Measurements from ENCODE around the gene PAN2. TPM values are rescaled to one million over a fixed set of nuclear protein-coding genes. Genes with fewer than 3 reads are reported as not detected.
"Not testable (repeated sequence)": the region's sequence is repeated elsewhere in the genome, so short reads cannot be mapped to it uniquely, and the experiment has no call there.

Gene PAN2
- total RNA-seq, 1 experiment from 2014 or later, result 15.6 TPM

DNA sequence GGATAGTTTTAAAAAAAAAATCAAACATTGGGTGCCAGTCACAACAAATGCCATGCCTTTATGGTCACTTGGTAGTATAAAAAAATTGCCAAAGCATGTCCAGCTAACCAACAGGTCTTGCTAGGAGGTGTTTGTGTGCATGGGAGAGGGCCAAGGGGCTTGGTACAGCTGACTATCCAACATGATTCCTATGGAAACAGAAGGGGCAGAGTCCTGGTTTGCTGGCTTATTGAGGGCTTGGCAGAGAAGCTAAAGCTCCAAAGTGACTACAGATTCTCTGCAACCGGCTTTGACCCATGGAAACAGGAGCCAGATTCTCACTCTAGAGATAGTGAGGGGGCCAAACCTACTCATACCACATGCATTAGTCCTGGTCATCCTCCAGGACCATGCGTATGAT, 61.3 kb downstream of the PAN2 start:
- not testable (repeated sequence) for DNase-seq (ENCODE audit: low spot score)

- peak; percentile 39 for DNase-seq (ENCODE audit: low spot score)
Observed at GRCh38 chr12:56271031-56271430, 62.8 kb downstream of the PAN2 start.

DNA sequence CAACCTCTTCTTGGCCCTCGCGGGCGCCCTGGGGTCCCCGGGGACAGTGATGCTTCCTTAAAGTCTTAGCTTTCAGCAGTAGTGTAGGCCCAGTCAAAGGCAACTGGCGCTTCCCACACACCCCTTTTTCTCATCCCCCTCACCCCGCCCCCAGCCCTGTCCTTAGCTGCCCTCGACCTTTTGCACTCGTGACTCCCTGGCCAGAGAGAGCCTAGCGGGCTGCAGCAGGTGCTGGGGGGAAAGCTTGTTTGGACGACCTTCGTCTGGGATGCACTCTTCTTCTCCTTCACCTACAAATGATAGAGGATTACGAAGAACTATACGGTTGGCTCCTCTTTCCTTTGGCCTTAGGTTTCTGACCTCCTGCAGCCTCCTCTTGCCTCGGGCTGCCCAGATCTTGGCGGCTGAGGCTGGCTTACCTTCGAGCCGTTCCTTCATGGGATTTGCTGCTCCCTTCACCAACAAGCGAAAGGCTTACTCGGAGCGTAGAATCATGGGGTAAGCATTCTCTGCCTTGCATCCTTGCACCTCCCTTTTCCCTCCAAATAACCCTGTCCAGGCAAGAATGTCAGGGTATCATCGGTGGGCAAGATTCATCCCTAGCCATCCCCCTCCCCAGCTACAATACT, 66.2 kb downstream of the PAN2 start:
- DNase-seq (ENCODE audit: low spot score), result no peak

DNA sequence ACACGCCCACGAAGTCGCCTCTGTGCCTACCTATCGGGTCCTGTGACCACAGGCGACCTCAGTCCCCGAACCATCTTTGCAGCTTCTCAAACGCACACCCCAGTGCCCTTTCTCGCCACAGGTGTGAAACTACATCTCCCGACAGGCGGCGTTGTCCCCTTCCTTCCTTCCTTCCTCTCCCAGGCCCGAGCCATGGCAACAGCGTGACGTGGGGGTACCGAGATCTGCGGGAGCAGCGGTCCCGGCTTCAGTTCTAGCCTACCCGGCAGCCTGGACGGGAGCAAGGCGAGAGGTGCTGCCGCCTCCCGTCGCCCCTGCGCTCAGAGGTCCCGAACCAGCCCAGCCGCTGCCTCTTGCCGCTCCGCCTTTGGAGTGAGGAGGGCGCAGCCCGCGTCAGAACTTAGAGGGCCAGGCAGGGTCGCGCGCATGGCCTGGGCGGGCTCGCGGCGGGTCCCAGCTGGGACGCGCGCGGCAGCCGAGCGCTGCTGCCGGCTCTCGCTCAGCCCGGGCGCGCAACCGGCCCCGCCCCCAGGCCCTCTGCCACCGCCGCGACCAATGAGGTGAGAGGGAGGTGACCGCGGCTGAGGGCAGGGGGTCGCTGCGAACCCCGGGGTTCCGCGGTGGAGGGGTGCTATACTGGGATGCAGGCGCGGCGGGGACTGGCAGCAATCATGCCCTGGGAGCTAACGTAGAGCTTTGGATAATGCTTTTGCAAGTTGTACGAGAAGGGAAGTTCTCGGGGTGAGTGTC, 66.9 kb downstream of the PAN2 start, which contains the start of gene COQ10A:
Gene COQ10A (plus strand): TSS at position 250 of the 750 bp plus-strand sequence. CDS start 177 bp downstream, at position 427.
- DNase-seq (ENCODE audit: low spot score), result peak; percentile 85

Other genes with a start within 250 kb of the PAN2 start
- 246 and 349 TPM in 2 replicates for gene PA2G4, start 229.4 kb downstream of the PAN2 start, total RNA-seq (2014; rRNA removed; shearing (Covaris generic))
- 1,898 and 3,438 TPM in 2 replicates for gene RPL41, start 217.4 kb downstream of the PAN2 start, total RNA-seq (2014; rRNA removed; shearing (Covaris generic))
- 1.8 and 2.9 TPM in 2 replicates for gene ZC3H10, start 215.7 kb downstream of the PAN2 start, total RNA-seq (2014; rRNA removed; shearing (Covaris generic))
- 119 and 164 TPM in 2 replicates for gene ESYT1, start 205.7 kb downstream of the PAN2 start, total RNA-seq (2014; rRNA removed; shearing (Covaris generic))
- 76.0 and 139 TPM in 2 replicates for gene MYL6B, start 181.4 kb downstream of the PAN2 start, total RNA-seq (2014; rRNA removed; shearing (Covaris generic))
- 2,063 and 2,222 TPM in 2 replicates for gene MYL6, start 175.6 kb downstream of the PAN2 start, total RNA-seq (2014; rRNA removed; shearing (Covaris generic))
- gene SMARCC2, start 144.5 kb downstream of the PAN2 start, total RNA-seq (2014; rRNA removed; shearing (Covaris generic)), result 27.4 and 27.9 TPM in 2 replicates
- 51.8 and 52.9 TPM in 2 replicates for gene RNF41, start 112.1 kb downstream of the PAN2 start, total RNA-seq (2014; rRNA removed; shearing (Covaris generic))
- 60.9 and 65.0 TPM in 2 replicates for gene NABP2, start 109.7 kb downstream of the PAN2 start, total RNA-seq (2014; rRNA removed; shearing (Covaris generic))
- gene SLC39A5, start 103.9 kb downstream of the PAN2 start, total RNA-seq (2014; rRNA removed; shearing (Covaris generic)), result not detected in 2 replicates
- 33.4 and 34.0 TPM in 2 replicates for gene ANKRD52, start 75.6 kb downstream of the PAN2 start, total RNA-seq (2014; rRNA removed; shearing (Covaris generic))
- 21.5 and 34.6 TPM in 2 replicates for gene COQ10A, start 67.1 kb downstream of the PAN2 start, total RNA-seq (2014; rRNA removed; shearing (Covaris generic))
- 135 and 142 TPM in 2 replicates for gene CS, start 33.7 kb downstream of the PAN2 start, total RNA-seq (2014; rRNA removed; shearing (Covaris generic))
- gene CNPY2, start 18.0 kb downstream of the PAN2 start, total RNA-seq (2014; rRNA removed; shearing (Covaris generic)), result 109 and 126 TPM in 2 replicates
- 1.8 TPM in 1 of 2 replicates, not detected in the other for gene IL23A, start 4.9 kb upstream of the PAN2 start, total RNA-seq (2014; rRNA removed; shearing (Covaris generic))
- 66.6 and 68.2 TPM in 2 replicates for gene STAT2, start 26.1 kb upstream of the PAN2 start, total RNA-seq (2014; rRNA removed; shearing (Covaris generic))
- gene APOF, start 28.9 kb upstream of the PAN2 start, total RNA-seq (2014; rRNA removed; shearing (Covaris generic)), result not detected in 2 replicates
- 13.8 and 18.3 TPM in 2 replicates for gene TIMELESS, start 115.4 kb upstream of the PAN2 start, total RNA-seq (2014; rRNA removed; shearing (Covaris generic))
- not detected in 2 replicates for gene MIP, start 120.7 kb upstream of the PAN2 start, total RNA-seq (2014; rRNA removed; shearing (Covaris generic))
- gene SPRYD4, start 134.6 kb upstream of the PAN2 start, total RNA-seq (2014; rRNA removed; shearing (Covaris generic)), result 1.5 and 2.2 TPM in 2 replicates
- 2.4 TPM in 1 of 2 replicates, not detected in the other for gene GLS2, start 154.2 kb upstream of the PAN2 start, total RNA-seq (2014; rRNA removed; shearing (Covaris generic))
- 7.4 and 11.1 TPM in 2 replicates for gene RBMS2, start 187.8 kb upstream of the PAN2 start, total RNA-seq (2014; rRNA removed; shearing (Covaris generic))

Measured in A172 (cell line).